GM19397 (cell line): ENCODE data around the gene KIF1B.

Source experiments
- ATAC-seq: cut with Tn5 transposase; IDR thresholded peaks from one replicate; pipeline ENCODE4 v1.9.1; 2021; ENCODE audit warnings: mild to moderate bottlenecking, moderate library complexity; ENCODE audit not compliant: unreplicated experiment

KIF1B gene

DNA sequence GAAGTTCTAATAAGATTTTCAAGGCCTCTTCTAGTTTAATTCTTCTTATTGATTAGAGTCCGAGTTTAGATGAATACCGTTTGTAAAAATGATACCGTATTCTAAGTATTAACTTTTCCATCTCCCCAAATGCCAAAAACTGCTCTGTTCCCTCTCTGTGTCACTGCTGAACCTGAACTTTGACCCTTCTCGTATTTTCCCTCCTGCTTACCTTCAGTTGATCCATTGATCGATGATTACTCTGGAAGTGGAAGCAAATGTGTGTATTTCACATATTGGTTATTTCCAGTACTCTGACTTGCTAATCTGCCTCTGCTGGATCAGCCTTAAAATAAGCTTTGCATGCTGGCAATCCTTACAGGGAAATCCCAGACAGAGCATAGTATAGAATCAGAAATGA is 68.5 kb downstream of the KIF1B start:
- ATAC-seq: no peak

DNA sequence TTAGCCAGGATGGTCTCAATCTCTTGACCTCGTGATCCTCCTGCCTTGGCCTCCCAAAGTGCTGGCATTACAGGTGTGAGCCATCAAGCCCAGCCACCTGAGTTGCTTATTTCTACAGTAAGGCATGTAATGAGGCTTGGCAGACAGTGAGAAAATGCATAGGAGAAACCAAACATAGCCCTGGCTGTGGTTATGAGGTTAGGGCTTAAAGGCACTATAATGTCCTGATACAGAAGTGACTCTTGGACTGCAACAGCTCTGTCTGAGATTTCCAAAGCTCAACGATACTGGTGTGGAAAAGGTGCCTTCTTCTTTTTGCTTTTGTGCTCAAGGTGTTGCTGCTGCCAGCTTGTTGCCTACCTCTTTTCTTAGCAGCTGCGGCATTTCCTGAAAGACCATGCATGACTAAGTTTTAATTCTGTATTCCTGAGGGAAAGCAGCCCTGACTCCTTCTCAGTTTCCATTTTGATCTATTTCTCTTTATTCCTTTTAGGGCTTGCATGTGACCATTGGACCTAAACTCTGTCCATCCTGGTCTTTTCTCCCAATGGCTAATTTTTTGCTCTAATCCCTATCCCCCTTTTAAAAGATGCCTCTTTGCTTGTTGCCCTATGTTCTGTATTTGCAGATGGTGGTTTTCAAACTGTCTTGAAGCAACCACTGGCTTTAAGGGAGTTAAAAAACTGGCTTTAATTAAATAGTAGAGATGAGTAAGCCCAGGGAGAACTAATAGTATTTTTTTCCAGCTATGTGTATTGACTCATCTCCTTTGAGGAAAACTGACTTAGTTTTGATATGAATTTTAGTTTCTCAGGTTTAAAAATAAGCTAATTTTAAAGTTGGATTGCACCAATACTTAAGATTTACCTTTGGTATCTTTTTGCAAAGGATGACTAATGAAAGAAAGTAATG is 70.3 kb downstream of the KIF1B start:
- ATAC-seq: no peak

DNA sequence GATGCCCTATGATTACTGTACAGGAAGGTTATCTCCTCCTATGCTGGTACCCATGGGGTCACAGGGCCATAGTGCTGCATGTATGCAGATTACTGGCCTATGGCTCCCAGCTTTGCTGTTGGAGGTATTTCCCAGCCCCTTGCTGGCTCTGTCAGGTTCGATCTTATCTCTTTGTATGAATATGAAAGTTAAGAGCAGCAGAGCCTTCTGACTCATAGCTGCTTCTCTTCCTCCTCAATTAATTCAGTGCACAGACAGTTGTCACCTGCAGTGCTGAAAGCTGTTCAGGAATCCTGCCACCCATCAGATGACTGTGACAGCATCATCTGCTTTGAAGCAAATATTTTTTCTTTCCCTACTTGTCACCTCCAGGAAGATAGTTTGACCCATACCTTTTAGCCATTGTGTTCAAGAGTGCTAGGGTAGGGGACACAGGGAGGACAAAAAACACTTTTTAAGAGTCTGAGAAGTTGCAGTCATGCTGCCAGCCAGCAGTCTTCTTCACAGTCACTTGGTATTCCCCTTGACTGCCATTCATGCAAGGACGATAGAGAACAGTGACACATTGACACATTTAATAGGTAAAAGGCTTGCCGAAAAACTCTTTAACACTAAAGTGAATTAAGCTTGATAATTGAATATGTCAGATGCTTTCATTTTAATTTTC is 73.1 kb downstream of the KIF1B start:
- ATAC-seq: no peak

DNA sequence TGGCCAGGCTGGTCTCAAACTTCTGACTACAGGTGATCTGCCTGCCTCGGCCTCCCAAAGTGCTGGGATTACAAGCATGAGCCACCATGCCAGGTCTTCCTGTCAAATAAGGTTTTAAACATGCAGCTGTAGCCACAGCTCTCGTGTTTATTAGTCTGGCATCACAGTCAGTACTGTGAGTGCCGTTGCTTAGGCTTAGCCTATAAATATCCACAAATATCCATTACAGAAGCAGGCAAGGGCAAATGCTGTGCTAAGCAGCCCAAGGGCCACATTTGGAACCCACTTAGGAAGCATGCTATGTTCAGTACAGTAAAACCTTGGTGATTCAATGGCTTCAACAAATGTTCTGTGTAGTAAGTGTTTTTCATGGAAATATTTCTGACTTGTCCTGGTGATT is 75.9 kb downstream of the KIF1B start:
- ATAC-seq: no peak

DNA sequence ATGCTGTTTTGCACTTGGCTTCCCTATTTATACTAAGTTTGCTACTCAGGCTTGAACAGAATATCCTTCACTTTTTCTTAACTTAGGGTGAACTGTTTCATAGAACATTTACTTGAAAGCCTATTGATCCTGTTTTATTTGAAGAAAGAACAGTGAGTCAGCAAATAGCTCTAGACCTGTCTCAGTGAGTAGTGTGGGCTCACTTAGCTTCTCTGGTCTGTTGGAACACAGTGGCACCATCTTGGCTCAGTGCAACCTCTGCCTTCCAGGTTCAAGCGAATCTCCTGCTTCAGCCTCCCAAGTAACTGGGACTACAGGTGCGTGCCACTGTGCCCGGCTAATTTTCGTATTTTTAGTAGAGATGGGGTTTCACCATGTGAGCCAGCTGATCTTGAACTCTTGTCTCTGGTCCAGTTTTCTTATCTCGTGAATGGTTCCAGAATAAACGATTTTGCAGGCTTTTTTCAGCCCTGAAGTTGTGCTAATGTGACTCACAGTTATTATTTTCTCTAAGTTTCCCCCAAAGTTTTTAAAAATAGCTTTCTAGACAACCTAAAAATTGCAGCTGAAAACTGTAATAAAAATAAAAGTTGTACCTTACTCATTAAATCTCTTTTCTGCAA is 76.8 kb downstream of the KIF1B start:
- ATAC-seq: no peak

DNA sequence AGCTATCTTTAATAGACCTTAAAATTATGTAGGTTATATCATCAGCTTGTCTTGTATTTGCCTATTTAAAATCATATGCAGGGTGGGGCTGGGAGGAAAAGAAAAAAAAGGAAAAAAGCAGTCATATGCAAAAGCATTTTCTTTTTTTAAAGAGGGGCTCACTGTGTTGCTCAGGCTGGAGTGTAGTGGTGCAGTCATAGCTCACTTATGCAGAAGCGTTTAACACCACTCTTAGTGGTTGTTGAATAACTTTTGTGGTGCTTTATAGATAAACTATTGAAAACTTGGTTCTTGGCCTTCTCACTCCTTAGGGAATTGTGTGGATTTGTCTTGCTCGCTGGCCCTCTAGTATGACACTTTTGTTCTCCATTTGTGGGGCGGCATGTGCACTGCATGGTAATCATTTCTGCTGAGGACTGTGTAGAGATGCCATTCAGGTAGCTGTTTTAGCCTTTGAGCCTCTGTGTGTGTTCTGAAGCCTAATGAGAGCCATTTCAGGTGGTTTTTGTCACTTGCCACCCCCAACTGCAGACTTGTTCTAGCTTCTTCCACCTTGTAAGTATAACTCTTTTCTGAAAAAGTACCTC is 77.8 kb downstream of the KIF1B start:
- no peak for ATAC-seq

DNA sequence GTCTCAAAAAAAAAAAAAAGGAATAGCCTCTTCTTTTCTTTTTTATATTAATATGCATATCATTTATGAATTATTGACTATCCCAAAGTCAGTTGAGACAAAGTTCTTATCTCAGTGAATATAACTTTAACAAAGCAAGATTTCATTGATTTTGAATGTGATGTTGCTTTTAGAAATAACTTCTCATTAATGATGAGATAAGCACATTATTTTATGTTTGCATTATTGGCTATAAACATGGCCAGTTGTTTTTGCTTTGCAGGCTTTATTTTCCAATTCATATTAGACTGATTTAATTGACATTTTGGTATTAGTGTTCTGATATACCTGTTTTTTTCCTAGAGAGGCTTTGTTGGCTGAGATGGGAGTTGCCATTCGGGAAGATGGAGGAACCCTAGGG is 81.3 kb downstream of the KIF1B start:
- no peak for ATAC-seq

DNA sequence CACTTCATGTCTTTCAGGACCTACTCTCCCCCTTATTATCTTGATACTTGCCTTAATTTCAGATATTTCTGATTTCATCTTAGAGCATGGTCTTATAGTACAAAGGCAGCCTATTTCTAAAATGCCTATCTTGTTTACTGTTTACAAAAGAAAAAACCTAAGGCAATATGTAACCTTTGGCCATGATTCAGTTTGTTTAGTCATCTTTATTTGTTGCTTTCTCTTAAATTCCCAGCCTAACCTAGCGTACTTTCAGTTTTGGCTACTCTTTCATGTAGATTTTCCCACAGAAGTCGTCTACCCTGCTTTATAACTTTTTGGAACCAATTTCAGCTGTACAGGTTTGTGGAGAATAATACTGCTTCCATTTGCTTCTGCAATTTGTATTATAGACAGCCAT is 81.8 kb downstream of the KIF1B start:
- no peak for ATAC-seq

DNA sequence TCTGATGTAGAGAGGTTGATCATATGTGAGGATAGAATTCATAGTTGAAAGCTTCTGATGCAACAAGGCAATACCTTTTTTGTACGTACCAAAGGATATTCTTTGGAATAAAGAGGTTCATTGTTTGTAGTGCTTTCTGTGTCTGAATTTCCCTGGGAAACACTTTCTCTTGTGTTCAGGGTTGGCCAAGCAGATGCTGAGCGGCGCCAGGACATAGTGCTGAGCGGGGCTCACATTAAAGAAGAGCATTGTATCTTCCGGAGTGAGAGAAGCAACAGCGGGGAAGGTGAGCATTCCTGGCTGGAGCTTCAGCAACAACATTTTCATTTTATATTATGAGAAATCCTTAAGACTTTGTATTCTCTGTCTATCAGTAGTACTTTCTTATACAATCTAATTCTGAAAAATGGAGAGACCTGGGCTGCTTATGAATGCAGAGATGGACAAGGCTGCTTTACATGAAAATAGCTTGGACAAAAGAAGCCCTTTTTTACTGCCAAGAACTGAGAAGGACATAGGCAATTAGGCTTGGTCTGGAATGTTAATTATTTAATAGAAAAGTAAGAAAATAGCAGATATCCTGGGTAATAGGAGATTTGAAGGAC is 85.2 kb downstream of the KIF1B start:
- ATAC-seq: no peak

DNA sequence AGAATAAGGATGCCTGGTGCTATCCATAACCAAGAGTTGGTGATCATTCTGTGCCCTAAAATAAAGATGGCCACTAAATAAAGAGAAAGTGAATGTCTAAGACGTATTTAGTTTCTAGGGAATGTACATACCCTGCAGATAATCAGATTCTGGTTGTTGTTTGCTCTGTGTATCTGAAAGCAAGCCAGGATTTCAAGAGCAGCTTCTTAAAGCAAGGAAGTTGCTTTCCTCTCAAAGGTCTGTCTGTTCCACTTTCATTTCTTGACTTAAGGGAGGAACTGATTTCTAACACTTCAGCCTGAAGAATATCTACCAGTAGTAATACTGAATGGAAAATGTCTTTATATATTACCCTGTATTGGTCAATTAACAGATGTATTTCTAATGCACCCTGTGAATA is 88.8 kb downstream of the KIF1B start:
- no peak for ATAC-seq

DNA sequence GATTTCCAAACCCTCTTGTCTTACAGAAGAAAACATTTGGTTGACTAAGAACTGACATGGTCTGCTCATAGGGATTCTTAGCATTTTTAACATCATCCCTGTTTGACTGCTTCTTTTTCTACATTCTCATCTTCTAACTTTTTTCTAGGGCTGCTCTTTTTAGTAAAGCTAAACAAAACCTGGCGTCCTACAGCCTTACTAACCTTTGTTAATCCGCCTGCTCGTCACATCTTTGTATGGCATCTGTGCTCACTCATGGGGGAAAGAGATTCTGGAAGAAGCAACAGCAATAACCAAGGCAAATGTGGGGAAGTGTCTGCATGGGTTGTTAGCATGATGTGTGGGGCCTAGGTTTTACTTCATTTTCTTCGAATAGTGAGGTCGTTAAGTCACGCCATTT is 92.0 kb downstream of the KIF1B start:
- ATAC-seq: no peak

DNA sequence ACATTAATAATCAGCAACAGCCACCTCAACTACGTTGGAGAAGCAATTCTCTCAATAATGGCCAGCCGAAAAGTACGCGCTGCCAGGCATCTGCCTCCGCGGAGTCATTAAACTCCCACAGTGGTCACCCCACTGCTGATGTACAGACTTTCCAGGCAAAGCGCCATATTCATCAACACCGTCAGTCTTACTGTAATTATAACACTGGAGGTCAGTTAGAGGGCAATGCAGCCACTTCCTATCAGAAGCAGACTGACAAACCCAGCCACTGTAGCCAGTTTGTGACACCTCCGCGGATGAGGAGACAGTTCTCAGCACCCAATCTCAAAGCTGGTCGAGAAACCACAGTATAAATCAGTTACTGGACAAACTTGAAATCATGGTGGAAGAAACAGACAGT is 93.9 kb downstream of the KIF1B start:
- no peak for ATAC-seq

DNA sequence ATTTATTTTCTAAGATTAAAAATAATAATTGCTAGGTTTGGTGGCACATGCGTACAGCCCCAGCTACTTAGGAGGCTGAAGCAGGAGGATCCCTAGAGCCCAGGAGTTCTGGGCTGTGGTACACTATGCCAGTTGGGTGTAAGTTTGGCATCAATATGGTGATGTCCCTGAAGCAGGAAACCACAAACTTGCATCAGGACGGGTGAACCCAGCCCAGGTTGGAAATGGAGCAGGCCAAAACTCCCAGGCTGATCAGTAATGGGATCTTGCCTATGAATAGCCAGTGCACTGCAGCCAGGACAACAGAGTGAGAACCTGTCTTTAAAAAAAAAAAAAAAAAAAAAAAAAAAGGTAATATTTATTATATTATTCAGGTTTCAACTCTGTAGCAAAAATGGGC is 96.1 kb downstream of the KIF1B start:
- ATAC-seq: no peak

DNA sequence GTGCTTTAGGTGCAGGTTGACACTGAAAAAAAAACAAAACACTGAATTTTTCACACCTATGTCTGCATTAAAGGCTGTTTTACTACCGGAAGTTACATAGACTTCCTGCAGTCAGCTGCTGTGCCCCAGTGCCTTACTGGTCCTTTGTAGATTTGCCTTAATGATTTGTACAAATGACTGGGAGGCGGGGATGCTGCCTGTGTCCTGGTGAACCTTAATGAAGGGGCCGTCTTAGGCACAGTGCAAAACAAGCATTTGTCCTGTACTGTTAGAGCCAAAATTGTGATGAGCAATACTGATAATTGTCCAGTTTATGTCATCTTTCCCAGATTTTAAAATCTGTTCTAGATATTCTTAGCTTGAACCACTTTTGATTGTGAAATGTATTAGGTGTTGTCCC is 97.6 kb downstream of the KIF1B start:
- no peak for ATAC-seq

DNA sequence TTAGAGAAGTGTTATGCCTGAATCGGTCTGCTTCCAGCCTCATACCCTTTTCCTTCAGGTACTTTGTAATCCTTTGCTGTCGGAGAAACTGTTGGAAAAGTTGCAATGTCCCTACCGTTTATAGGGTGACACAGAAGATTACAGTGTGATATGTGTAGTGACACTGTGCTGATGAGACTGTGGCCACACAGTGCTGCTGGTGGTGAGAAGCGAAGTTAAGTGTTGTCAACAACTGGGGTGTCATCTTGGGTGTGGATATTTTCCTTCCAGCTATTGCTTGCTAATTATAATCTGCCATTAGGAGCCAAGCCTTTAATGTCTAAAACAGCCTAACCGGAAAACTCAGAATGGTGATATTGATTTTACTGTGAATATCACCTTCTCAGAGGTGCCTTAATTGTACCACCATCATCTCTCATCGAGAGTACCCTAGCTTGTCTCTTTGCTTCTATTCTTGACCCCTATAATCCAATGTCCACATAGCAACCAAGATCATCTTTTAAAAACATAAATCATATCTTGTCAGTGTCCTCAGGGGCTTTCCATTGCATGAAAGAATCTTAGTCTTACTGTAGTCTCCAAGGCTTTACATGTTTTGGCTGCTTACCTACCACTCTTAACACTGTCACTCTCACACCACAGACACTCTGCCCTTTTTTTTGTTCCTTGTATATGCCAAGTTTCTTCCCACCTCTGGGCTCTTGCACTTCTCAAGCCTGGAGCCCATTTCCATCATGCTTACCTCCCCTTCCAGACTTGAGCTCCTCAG is 99.1 kb downstream of the KIF1B start:
- no peak for ATAC-seq

DNA sequence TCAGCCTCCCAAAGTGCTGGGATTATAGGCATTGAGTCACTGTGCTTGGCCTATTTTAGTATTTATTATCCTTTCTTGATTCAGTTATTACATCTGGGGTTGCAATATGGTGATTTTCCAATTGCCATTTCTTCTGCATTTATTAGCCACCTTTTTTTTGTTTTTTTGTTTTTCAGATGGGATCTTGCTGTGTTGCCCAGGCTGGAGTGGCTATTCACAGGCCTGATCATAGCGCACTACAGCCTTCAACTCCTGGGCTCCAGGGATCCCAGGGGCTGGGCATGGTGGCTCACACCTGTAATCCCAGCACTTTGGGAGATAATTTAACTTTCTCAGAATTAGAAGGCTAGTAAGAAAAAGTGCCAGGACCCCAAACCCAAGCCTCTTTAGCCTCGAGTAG is 106.4 kb downstream of the KIF1B start:
- no peak for ATAC-seq

DNA sequence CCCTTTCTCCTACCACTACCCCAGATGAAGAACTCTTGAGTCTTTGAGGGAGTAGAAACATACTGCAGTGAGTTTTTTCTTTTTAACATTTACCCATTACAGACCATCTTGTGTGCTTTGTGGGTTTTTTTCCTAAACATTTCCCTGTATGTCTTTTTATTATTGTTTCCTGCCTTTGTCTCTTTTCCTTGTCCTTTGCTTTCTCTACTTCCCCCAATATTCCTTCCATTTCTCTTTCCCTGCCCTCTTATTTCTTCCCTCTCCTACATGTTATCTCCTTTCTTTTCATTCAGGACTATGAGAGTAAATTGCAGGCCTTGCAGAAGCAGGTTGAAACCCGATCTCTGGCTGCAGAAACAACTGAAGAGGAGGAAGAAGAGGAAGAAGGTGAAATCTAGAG is 109.4 kb downstream of the KIF1B start:
- ATAC-seq: no peak

DNA sequence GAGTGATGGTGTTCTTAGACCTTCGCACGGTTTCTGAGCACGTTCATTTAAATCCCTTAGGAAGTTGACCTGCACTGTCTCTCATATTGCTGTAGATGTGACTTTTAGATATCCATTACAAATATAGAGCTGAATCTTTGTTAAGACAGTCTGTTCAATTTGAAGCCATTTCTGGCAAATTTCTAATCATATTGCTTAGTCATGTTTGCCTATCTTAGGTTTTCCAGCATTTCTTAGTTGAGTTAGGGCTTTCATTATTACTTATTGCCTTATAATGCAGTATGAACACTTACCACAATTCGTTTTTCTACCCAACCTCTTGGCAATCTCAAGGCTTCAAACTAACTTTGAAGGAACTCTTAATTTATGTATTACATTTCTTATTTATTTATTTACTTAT is 110.0 kb downstream of the KIF1B start:
- no peak for ATAC-seq

DNA sequence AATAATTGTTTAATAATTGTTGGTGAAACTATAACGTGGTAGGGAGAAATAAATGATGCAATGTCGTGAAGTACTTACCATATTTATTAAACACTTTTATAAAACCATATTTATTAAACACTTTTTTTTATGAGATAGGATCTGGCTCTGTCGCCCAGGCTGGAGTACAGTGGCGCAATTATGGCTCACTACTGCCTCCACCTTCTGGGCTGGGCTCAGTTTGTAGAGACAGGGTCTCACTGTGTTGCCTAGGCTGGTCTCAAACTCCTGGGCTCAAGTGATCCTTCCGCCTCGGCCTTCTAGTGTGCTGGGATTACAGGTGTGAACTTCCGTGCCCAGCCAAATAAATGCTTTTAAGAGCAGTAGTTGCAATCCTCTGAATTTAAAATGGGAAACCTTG is 112.5 kb downstream of the KIF1B start:
- no peak for ATAC-seq

DNA sequence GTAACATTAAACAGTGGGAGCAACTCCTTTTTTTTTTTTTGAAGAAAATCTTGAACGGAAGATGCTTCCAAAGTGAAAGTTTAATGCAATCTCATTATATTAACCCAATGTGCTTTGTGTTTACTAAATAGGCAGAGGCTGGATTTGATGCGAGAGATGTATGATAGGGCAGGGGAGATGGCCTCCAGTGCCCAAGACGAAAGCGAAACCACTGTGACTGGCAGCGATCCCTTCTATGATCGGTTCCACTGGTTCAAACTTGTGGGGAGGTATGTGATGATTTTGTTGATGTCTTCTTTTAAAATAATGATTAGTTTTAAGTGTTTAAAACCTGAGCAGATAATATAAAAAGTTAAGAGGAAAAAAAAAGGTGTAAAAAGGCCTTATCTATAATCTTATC is 114.3 kb downstream of the KIF1B start:
- no peak for ATAC-seq

DNA sequence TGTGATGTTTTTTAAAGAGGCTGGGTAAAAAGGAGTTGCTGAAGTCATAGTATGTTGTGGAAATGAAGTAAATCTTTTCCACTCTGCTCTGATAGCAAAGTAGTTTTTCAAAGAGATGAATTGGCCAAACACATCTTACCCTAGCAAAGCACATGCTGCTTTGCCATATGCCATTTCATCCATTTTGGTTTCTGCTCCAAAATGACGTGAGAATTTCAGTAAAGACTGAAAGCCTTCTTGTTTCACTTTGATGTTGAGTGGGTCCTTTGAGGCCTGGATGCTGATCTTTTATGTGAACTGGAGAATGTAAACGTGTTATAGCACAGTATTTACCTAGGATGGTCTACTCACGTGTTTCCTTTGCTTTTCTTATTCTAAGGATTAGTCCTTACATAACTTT is 115.2 kb downstream of the KIF1B start:
- no peak for ATAC-seq
